GM12878 (cell line): ENCODE data around the gene GJA5. TPM values are rescaled to one million over a fixed set of nuclear protein-coding genes. Genes with fewer than 3 reads are reported as not detected.

Source experiments
- ATAC-seq: fragments of 200-7000 bp; cut with Tn5 transposase; 3 replicates; pipeline ENCODE4 v1.9.1; 2020; ENCODE audit warnings: mild to moderate bottlenecking, moderate library complexity
- BruUV-seq: library from RNA; stranded (reverse); fragments of 400-500 nt; replicated peaks from 2 replicates; lab custom pipeline; 2021; lab: Mats Ljungman, UMichigan
- CTCF ChIA-PET: fragments of 300-600 bp; sonication (Branson Sonifier 250); formaldehyde crosslinking; extraction: SDS; loops from one replicate; lab custom pipeline; 2021; ENCODE audit warnings: inconsistent platforms; lab: Yijun Ruan, JAX
- POLR2A ChIA-PET: fragments of 350-600 bp; formaldehyde crosslinking; extraction: SDS; loops from one replicate; lab custom pipeline; 2021; ENCODE audit warnings: inconsistent platforms; lab: Charles Lee
- RAD21 ChIA-PET: fragments of 300-600 bp; sonication (Branson Sonifier 250); formaldehyde crosslinking; loops from one replicate; lab custom pipeline; 2023; ENCODE audit warnings: antibody characterized with exemption; ENCODE audit not compliant: unreplicated experiment; lab: Charles Lee
- SMC1A ChIA-PET: fragments of 300-600 bp; sonication (Branson Sonifier 250); formaldehyde crosslinking; loops from one replicate; lab custom pipeline; 2023; ENCODE audit not compliant: unreplicated experiment, uncharacterized antibody; lab: Charles Lee
- DNase-seq: peaks from one replicate; pipeline ENCODE4 v3.0.0-alpha.2; 2011; ENCODE audit warnings: low read depth, low spot score
- FAIRE-seq: peaks from 3 replicates; lab custom pipeline; 2011; peaks lifted over from hg19 to GRCh38; lab: Jason Lieb, UNC
- H2AFZ ChIP-seq: 2 replicates; pipeline ENCODE4 v1.6.0; 2011; ENCODE audit warnings: low read depth, low read length, control low read depth; ENCODE audit not compliant: control insufficient read depth
- H3K27ac ChIP-seq: 2 replicates; pipeline ENCODE4 v1.5.1; 2011; ENCODE audit warnings: control low read depth; ENCODE audit not compliant: control insufficient read depth, insufficient read depth
- H3K27me3 ChIP-seq, 2 experiments: replicated peaks in 1 of 2; 2 replicates each; pipeline versions ENCODE4 v1.6.0 to v1.6.1; 2011; ENCODE audit warnings: low read length in 1 of 2; ENCODE audit not compliant: control insufficient read depth in 2 of 2, insufficient read depth in 2 of 2
- H3K36me3 ChIP-seq, 2 experiments: 2 replicates each; pipeline ENCODE4 v1.5.1; 2011; ENCODE audit warnings: low read length in 1 of 2; ENCODE audit not compliant: control insufficient read depth in 2 of 2, insufficient read depth in 2 of 2
- H3K4me1 ChIP-seq: 2 replicates; pipeline ENCODE4 v1.6.1; 2011; ENCODE audit warnings: mild to moderate bottlenecking, low read length, moderate library complexity, mixed read lengths; ENCODE audit not compliant: control insufficient read depth, insufficient read depth
- H3K4me2 ChIP-seq: 2 replicates; pipeline ENCODE4 v1.6.0; 2011; ENCODE audit warnings: control low read depth; ENCODE audit not compliant: control insufficient read depth, insufficient read depth
- H3K4me3 ChIP-seq: fragments of 200-600 bp; sonication (generic); 2 replicates; pipeline ENCODE4 v1.5.1; 2016
- H3K79me2 ChIP-seq: 2 replicates; pipeline ENCODE4 v1.6.0; 2011; ENCODE audit warnings: low read length; ENCODE audit not compliant: control insufficient read depth, insufficient read depth
- H3K9ac ChIP-seq: 2 replicates; pipeline ENCODE4 v1.8.0; 2011; ENCODE audit warnings: low read length, control low read depth, mixed read lengths; ENCODE audit not compliant: control insufficient read depth, insufficient read depth
- H3K9me3 ChIP-seq: replicated peaks from 3 replicates; pipeline ENCODE4 v1.5.1; 2011; ENCODE audit warnings: mild to moderate bottlenecking, low read length; ENCODE audit not compliant: control insufficient read depth, insufficient read depth
- H4K20me1 ChIP-seq: 2 replicates; pipeline ENCODE4 v1.6.0; 2011; ENCODE audit not compliant: control insufficient read depth, insufficient read depth
- BCL11A ChIP-seq: IDR thresholded peaks from 2 replicates; pipeline ENCODE4 v1.6.1; 2011; ENCODE audit warnings: low read depth, low read length
- CHD2 ChIP-seq: IDR thresholded peaks from 2 replicates; pipeline ENCODE4 v1.6.1; 2011; ENCODE audit warnings: low read depth, low read length, improper control_type of control experiment, borderline replicate concordance
- POLR2AphosphoS2 ChIP-seq: IDR thresholded peaks from 2 replicates; pipeline ENCODE4 v1.6.1; 2011; ENCODE audit warnings: low read depth, mild to moderate bottlenecking, low read length, improper control_type of control experiment, moderate library complexity
- RB1 ChIP-seq: fragments of 450-650 bp; formaldehyde crosslinking; IDR thresholded peaks from 2 replicates; pipeline ENCODE4 v1.6.1; 2017; ENCODE audit warnings: mild to moderate bottlenecking, borderline replicate concordance
- RELA ChIP-seq: fragments of 450-650 bp; IDR thresholded peaks from 2 replicates; pipeline ENCODE4 v1.8.0; 2014; ENCODE audit warnings: borderline replicate concordance; ENCODE audit not compliant: partially characterized antibody
- RUNX3 ChIP-seq: IDR thresholded peaks from 2 replicates; pipeline ENCODE4 v1.6.1; 2012; ENCODE audit warnings: low read length, inconsistent platforms
- ZNF217 ChIP-seq: fragments of 450-650 bp; IDR thresholded peaks from 2 replicates; pipeline ENCODE4 v1.6.1; 2017; ENCODE audit warnings: antibody characterized with exemption, mild to moderate bottlenecking
- ZNF384 ChIP-seq: IDR thresholded peaks from 2 replicates; pipeline ENCODE4 v1.6.1; 2012; ENCODE audit warnings: low read depth, mild to moderate bottlenecking, low read length, improper control_type of control experiment, borderline replicate concordance
- WGBS: methylation state at CpG from one replicate; pipeline ENCODE4 v1.1.6; 2016; ENCODE audit warnings: low lambda C conversion rate; ENCODE audit not compliant: insufficient replicate concordance, insufficient coverage; ENCODE audit errors: missing lambda C conversion rate; 5-methylcytosine and 5-hydroxymethylcytosine counted together
- in situ Hi-C: fragments of 300-500 bp; cut with MboI; formaldehyde crosslinking; loops from 9 replicates; pipeline ENCODE4 v1.14.3; 2018; ENCODE audit warnings: mixed read lengths
- intact Hi-C: fragments of 100-400 bp; cut with micrococcal nuclease; formaldehyde crosslinking; loops from one replicate; pipeline ENCODE4 v1.14.2; 2022; ENCODE audit not compliant: unreplicated experiment
- polyA plus RNA-seq, 11 experiments: library from polyadenylated mRNA; depleted of rRNA in 4 of 11; unstranded in 6 of 11; stranded (reverse) in 5 of 11; fragments of >200 nt; fragmentation: Nextera tagmentation in 4 of 11; fragmentation: Illumina TruSeq in 1 of 11; extraction: Ambion mirVana in 4 of 11; extraction: Trizol in 1 of 11; gene quantifications; 1 replicate in 1 of 11; 2 replicates in 10 of 11; pipeline versions ENCODE4 v1.2.1 to v1.2.3, GENCODE V29; 2011 to 2016; ENCODE audit warnings: inconsistent platforms in 2 of 11, missing spikeins in 2 of 11, low read depth in 1 of 11
- total RNA-seq, 4 experiments: library from RNA; depleted of rRNA in 3 of 4; stranded (reverse); fragments of >200 nt in 3 of 4; fragmentation: Illumina TruSeq in 1 of 4; extraction: Trizol in 1 of 4; gene quantifications; 2 replicates each; pipeline versions ENCODE4 v1.2.1 to v1.2.3, GENCODE V29; 2013 to 2021
- TF ChIP-seq, protein P1 (sequence below): fragments of 450-650 bp; IDR thresholded peaks from 2 replicates; pipeline ENCODE4 v1.6.1; 2017; ENCODE audit warnings: antibody characterized with exemption, mild to moderate bottlenecking, moderate library complexity

Gene GJA5
- total and polyA plus RNA-seq, 10 of the 15 experiments (the other 5 are each of a cell fraction or from before 2014, with no cell fraction given): not detected

DNA sequence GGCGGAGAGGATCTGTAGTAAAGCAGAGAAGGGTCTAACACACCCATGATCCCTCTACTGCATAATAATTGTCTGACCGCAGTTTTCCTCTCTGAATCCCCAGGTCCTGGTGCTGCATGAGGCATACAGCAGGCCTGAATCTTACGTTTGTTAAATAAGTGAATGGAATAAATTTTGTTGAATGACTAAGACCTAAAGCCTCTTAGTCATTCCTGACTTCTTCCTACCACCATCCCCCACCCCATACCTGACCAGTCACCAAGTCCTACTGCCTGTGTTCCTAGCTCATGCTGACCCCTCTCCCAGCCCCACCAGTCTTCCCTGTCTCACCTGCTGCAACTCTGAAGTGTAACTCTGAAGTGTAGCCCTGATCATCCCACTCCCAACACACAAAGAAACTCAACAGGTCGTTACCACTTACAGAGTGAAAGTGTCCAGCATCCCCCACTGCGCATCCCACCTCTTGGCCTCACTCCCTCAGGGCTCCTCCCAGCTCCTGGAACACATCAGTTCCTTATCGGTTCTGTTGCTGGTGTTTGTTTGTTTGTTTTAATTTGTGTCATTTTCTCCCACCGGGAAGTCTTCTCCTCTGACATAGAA, 9.7 kb downstream of the GJA5 start (continued):
- TF ChIP-seq RELA (no peak), RUNX3 (no peak)
- TF ChIP-seq, all 136 proteins: peak for 0

DNA sequence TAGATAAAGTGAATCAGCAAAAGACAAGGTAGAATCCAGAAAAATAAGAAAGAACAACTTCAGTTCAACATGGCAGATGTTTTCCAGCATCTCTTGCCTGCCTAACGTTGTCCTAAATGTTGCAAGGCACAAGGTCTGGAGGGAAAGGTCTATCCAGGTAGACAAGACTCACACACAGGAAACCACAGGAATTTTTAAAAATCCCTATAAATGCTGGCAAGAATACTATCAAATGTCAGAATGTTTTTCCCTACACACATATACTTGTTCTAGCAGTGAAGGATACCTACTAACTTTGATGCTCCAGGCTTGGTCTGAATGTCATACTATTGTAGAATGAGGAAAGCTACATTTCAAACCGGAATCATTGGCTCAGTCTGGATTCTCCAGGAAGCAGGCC, 10.6 kb downstream of the GJA5 start:
- no TSS peak for BruUV-seq
- ATAC-seq (no peak), FAIRE-seq (no peak)

More for the DNA sequence above, 10.6 kb downstream of the GJA5 start:
- Histone ChIP-seq H3K27ac (no peak overlapping the region), H3K27me3 (no peaks in the 10 kb centered on the region), H2AFZ (no peak overlapping the region), H3K4me1 (no peaks in the 10 kb centered on the region), H3K9me3 (no peaks in the 10 kb centered on the region), H4K20me1 (no peaks in the 10 kb centered on the region), H3K36me3 (no peaks in the 10 kb centered on the region), H3K9ac (no peak overlapping the region), H3K4me2 (no peak overlapping the region), H3K4me3 (no peak overlapping the region), H3K79me2 (no peaks in the 10 kb centered on the region)
- ChIA-PET SMC1A (no interaction called here), CTCF (no interaction called here), RAD21 (no interaction called here), POLR2A (no interaction called here)
- WGBS: 7% methylated on average over 2 of the region's 2 CpGs
- in situ Hi-C loops: no loop called here
- DNase-seq: no peak
- intact Hi-C loops: no loop called here
- no peak for TF ChIP-seq ZNF217
- TF ChIP-seq ZNF384: no peak
- TF ChIP-seq, protein P1, sequence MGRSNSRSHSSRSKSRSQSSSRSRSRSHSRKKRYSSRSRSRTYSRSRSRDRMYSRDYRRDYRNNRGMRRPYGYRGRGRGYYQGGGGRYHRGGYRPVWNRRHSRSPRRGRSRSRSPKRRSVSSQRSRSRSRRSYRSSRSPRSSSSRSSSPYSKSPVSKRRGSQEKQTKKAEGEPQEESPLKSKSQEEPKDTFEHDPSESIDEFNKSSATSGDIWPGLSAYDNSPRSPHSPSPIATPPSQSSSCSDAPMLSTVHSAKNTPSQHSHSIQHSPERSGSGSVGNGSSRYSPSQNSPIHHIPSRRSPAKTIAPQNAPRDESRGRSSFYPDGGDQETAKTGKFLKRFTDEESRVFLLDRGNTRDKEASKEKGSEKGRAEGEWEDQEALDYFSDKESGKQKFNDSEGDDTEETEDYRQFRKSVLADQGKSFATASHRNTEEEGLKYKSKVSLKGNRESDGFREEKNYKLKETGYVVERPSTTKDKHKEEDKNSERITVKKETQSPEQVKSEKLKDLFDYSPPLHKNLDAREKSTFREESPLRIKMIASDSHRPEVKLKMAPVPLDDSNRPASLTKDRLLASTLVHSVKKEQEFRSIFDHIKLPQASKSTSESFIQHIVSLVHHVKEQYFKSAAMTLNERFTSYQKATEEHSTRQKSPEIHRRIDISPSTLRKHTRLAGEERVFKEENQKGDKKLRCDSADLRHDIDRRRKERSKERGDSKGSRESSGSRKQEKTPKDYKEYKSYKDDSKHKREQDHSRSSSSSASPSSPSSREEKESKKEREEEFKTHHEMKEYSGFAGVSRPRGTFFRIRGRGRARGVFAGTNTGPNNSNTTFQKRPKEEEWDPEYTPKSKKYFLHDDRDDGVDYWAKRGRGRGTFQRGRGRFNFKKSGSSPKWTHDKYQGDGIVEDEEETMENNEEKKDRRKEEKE: no peak
- TF ChIP-seq BCL11A: no peak
- TF ChIP-seq POLR2AphosphoS2: no peak
- no peak for TF ChIP-seq RB1
- TF ChIP-seq CHD2: no peak
